Measurements from ENCODE around the gene DENND1A. TPM values are rescaled to one million over a fixed set of nuclear protein-coding genes. Genes with fewer than 3 reads are reported as not detected.

Gene DENND1A
- total RNA-seq, 1 experiment from 2014 or later = 29.7 TPM

- DNase-seq = no peak
- CTCF ChIA-PET = no interaction called here
- Histone ChIP-seq H3K27ac (ENCODE audit: low read length) (no peak overlapping the region), H3K79me2 (ENCODE audit: low read length) (no peaks in the 10 kb centered on the region), H2AFZ (ENCODE audit: low read length) (no peak overlapping the region), H3K27me3 (ENCODE audit: low read length) (no peaks in the 10 kb centered on the region), H3K9ac (ENCODE audit: low read length) (no peak overlapping the region), H3K4me2 (ENCODE audit: low read length) (no peak overlapping the region), H4K20me1 (ENCODE audit: low read length) (no peaks in the 10 kb centered on the region), H3K9me3 (ENCODE audit: low read length) (no peaks in the 10 kb centered on the region), H3K9me2 (replicated peaks; ENCODE audit: low read length) (no peaks in the 10 kb centered on the region), H3K4me1 (ENCODE audit: insufficient read depth, low read length) (no peaks in the 10 kb centered on the region), H3F3A (ENCODE audit: low read length, unreplicated experiment) (no peaks in the 10 kb centered on the region), H3K4me3 (ENCODE audit: low read length) (no peak overlapping the region), H3K36me3 (ENCODE audit: low read depth, low read length) (no peaks in the 10 kb centered on the region)
- intact Hi-C loops (cut with micrococcal nuclease) = no loop called here
- TF ChIP-seq EZH2phosphoT487 (IDR thresholded peaks at IDR 0.05; ENCODE audit: borderline replicate concordance, low read length) = no peak
- no TSS peak for BruUV-seq (replicated peaks)
- POLR2A ChIA-PET (ENCODE audit: unreplicated experiment) = no interaction called here
- no peak for ATAC-seq
Measured at GRCh38 chr9:123437201-123437600, 492.7 kb downstream of the DENND1A start.

GRCh38 chr9:123435471-123435870 is 494.5 kb downstream of the DENND1A start:
- no peaks in the 10 kb centered on the region for H3K4me1 ChIP-seq (ENCODE audit: insufficient read depth, low read length)
- H3K27me3 ChIP-seq (ENCODE audit: low read length) = no peaks in the 10 kb centered on the region
- H3K79me2 ChIP-seq (ENCODE audit: low read length) = no peaks in the 10 kb centered on the region
- no peak overlapping the region for H3K27ac ChIP-seq (ENCODE audit: low read length)
- TF ChIP-seq EZH2phosphoT487 (IDR thresholded peaks at IDR 0.05; ENCODE audit: borderline replicate concordance, low read length) (no peak), EZH2 (IDR thresholded peaks at IDR 0.05; ENCODE audit: low read length, unreplicated experiment) (no peak), CTCF (conservative IDR thresholded peaks at IDR 0.05; ENCODE audit: low read depth, low read length) (no peak)
- no peak overlapping the region for H3K4me3 ChIP-seq (ENCODE audit: low read length)
- ChIA-PET CTCF (no interaction called here), POLR2A (ENCODE audit: unreplicated experiment) (no interaction called here)
- no peaks in the 10 kb centered on the region for H3K9me3 ChIP-seq (ENCODE audit: low read length)
- H3K9ac ChIP-seq (ENCODE audit: low read length) = no peak overlapping the region
- ATAC-seq (no peak), DNase-seq (no peak)
- H3K36me3 ChIP-seq (ENCODE audit: low read depth, low read length) = no peaks in the 10 kb centered on the region
- BruUV-seq (replicated peaks) = no TSS peak
- no peaks in the 10 kb centered on the region for H4K20me1 ChIP-seq (ENCODE audit: low read length)
- H2AFZ ChIP-seq (ENCODE audit: low read length) = no peak overlapping the region
- no peaks in the 10 kb centered on the region for H3K9me2 ChIP-seq (replicated peaks; ENCODE audit: low read length)
- no peaks in the 10 kb centered on the region for H3F3A ChIP-seq (ENCODE audit: low read length, unreplicated experiment)
- intact Hi-C loops (cut with micrococcal nuclease) = no loop called here
- no peak overlapping the region for H3K4me2 ChIP-seq (ENCODE audit: low read length)

- no peak for DNase-seq
- Histone ChIP-seq H3K4me3 (ENCODE audit: low read length) (no peak overlapping the region), H3K9ac (ENCODE audit: low read length) (no peak overlapping the region), H3K9me3 (ENCODE audit: low read length) (no peaks in the 10 kb centered on the region), H3K27me3 (ENCODE audit: low read length) (no peaks in the 10 kb centered on the region), H3K36me3 (ENCODE audit: low read depth, low read length) (no peaks in the 10 kb centered on the region), H3K79me2 (ENCODE audit: low read length) (no peaks in the 10 kb centered on the region), H4K20me1 (ENCODE audit: low read length) (no peaks in the 10 kb centered on the region), H3K4me1 (ENCODE audit: insufficient read depth, low read length) (no peaks in the 10 kb centered on the region), H2AFZ (ENCODE audit: low read length) (no peak overlapping the region), H3K27ac (ENCODE audit: low read length) (no peak overlapping the region), H3K9me2 (replicated peaks; ENCODE audit: low read length) (no peaks in the 10 kb centered on the region), H3F3A (ENCODE audit: low read length, unreplicated experiment) (no peaks in the 10 kb centered on the region), H3K4me2 (ENCODE audit: low read length) (no peak overlapping the region)
- CTCF ChIA-PET = no interaction called here
- BruUV-seq (replicated peaks) = no TSS peak
- TF ChIP-seq CTCF (conservative IDR thresholded peaks at IDR 0.05; ENCODE audit: low read depth, low read length) = peak; percentile 29; the same call in 1 of the 2 replicates
- TF ChIP-seq EZH2phosphoT487 (IDR thresholded peaks at IDR 0.05; ENCODE audit: borderline replicate concordance, low read length) = no peak
- TF ChIP-seq EZH2 (IDR thresholded peaks at IDR 0.05; ENCODE audit: low read length, unreplicated experiment) = no peak
- peak; percentile 50; the same call in 1 of the 2 replicates for ATAC-seq
- POLR2A ChIA-PET (ENCODE audit: unreplicated experiment) = no interaction called here
- intact Hi-C loops (cut with micrococcal nuclease) = no loop called here
Measured at GRCh38 chr9:123434619-123435240, 495.2 kb downstream of the DENND1A start.

All from PC-3 (cell line).